CD1c-positive myeloid dendritic cell (primary cell): ENCODE data around the gene OSBP2.

ENCODE experiments used
- DNase-seq: peaks from one replicate; pipeline ENCODE4 v3.0.0-alpha.2; 2016; ENCODE audit errors: extremely low spot score

The OSBP2 gene

GRCh38 chr22:30868663-30869385 lies 174.2 kb downstream of the OSBP2 start:
- no peak for DNase-seq

- DNase-seq = no peak
Measured at GRCh38 chr22:30869667-30870395, 175.2 kb downstream of the OSBP2 start.

GRCh38 chr22:30870451-30871345 lies 176.0 kb downstream of the OSBP2 start:
- no peak for DNase-seq

DNA sequence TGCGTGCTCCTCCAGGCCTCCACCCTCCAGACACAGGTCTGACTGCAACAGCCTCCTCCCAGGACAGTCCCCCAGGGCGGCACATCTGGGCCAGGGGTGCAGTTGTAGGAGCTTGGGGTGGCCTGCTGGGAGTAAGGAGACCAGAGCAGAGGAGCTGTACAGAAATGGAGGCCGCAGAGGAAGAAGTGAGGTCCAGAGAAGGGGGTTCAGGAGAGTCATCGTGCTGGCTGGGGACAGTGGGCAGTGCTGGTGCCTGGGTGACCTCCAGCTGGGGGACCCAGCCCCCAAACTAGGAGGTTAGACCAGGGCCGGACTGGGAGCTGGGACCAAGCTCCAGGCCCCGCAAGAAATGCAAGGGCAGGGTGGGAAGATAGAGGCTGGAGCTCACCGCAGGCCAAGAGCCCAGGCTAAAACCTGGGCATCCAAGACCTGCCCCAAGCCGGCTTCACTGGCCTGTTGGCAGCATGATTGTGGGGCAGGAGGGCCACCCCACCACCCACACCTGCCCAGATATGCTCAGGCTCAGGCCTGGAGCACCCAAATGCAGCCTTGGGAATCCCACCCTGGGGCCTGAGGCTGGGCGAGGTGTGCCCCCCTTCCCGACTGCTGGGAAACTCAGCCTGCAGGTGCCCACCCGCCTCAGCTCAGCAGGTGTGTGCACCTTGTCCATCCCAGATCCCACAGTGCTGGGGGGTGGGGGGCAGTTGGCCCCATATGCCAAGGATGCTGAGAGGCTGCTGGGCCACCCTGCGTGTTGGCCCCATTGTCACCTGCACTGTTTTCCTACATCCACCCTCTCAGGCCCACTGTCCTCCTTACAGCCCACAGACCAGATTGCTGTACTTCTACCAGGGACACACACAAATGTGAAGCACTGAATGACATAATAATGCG lies 177.0 kb downstream of the OSBP2 start:
- no peak for DNase-seq

- no peak for DNase-seq
Measured at GRCh38 chr22:30872285-30873041, 177.8 kb downstream of the OSBP2 start.

DNA sequence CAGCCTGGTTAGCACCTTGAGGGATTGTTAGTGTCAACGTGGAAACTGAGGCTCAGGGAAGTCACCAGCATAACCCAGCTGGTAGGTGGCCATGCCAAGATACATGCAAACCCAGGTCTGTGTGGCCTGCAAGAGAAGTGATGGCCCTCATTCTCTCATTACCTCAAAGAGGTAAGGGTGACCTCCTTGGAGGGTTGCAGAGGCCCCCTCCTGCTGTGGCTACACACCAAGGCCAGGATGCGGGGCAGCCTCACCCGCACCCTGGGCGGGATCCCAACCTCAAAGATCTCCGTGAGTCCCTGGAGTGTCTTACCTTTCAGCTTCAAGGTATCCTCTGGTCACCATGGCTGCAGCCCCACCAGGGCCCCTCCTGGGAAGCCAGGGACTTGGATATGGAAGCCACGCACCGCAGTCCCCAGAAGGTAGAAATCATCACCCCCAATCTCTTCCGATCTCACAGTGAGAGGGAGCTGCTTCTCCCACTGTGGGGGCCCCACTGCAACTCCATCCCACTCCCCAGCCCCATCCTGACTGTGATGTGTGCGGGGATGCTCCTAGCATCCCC lies 178.5 kb downstream of the OSBP2 start:
- DNase-seq = no peak

- DNase-seq = no peak
Measured at GRCh38 chr22:30873661-30874060, 179.0 kb downstream of the OSBP2 start.

GRCh38 chr22:30874431-30875370 lies 180.0 kb downstream of the OSBP2 start:
- DNase-seq = no peak

- DNase-seq = no peak
Measured at GRCh38 chr22:30875481-30876215, 181.0 kb downstream of the OSBP2 start.

- no peak for DNase-seq
Measured at GRCh38 chr22:30876221-30876751, 181.6 kb downstream of the OSBP2 start.

GRCh38 chr22:30876915-30877553 lies 182.4 kb downstream of the OSBP2 start:
- DNase-seq = no peak

GRCh38 chr22:30877662-30878515 lies 183.2 kb downstream of the OSBP2 start:
- no peak for DNase-seq

DNA sequence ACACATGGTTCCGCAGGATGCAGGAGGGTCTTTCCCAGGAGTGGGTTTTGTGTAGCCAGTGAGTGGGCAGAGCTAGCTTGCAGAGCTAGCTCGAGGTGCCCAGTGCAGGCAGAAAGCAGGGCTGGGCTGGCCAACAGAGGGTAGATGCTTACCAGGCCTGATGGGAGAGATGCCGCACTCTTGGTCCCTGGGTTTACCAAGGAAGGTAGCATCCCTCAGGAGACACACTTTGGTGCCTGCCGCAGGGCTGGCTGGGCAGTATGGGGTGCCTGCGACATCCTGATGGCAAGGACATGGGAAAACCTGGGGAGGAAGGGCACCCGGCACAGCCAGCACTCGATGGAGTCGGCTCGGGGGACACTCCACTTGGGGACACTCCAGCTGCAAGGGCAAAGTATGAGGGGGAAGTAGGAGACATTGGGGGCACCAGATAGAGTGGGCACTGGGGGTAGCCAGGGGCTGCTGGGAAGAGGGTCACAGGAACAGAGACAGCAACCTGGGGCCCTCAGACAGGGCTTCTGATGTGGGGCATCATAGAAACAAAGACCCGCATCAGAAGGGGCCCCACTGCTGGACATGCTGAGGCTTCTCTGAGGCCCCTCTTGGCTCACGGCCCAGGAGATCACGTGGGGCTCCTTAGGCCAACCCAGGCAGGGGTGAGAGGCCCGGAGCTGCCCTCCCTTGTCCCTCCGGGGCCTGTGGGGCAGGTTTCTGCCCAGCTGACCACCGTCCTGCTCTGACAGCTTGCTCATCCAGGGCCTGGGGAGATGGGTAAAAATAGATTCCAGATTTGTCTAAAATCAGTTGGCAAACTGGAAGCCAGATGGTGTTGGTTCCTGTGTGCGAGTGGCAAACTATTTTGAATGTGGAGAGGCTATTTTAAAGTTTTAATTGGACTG lies 184.1 kb downstream of the OSBP2 start:
- DNase-seq = no peak

DNA sequence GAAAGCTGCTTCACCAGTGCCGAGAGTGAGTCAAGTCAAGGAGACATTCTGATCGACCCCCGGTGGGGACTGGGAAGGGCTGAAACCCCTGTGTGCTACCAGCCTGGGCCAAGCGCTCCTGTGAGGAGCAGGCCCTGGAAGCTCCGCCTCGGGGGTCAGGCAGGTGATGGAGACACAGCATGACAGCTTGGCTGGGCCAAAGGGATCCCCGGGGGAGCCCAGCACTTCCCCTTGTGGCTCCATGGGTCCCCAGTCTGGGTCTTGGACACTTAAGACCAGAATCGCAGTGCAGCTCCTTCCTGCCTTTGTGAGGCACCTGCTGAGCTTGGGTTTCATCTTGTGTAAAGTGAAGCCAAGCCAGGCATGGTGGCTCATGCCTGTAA lies 184.7 kb downstream of the OSBP2 start:
- no peak for DNase-seq

GRCh38 chr22:30880181-30880601 lies 185.5 kb downstream of the OSBP2 start:
- DNase-seq = no peak

GRCh38 chr22:30880847-30881246 lies 186.2 kb downstream of the OSBP2 start:
- DNase-seq = no peak
